ENCODE data around the gene WDR70.

- TF ChIP-seq ARNT (IDR thresholded peaks at IDR 0.05) = no peak
- TF ChIP-seq ELF4 (IDR thresholded peaks at IDR 0.05) = no peak
- no peak for TF ChIP-seq L3MBTL2 (conservative IDR thresholded peaks at IDR 0.05)
- TF ChIP-seq FOXK2 (IDR thresholded peaks at IDR 0.05) = no peak
- no peak for TF ChIP-seq TARDBP (IDR thresholded peaks at IDR 0.05)
Measured at GRCh38 chr5:37716405-37716804, 337.3 kb downstream of the WDR70 start.

Data from HEK293T (cell line).